Hematopoietic multipotent progenitor cell (in vitro differentiated cells): ENCODE results near the gene CTAGE1. TPM values are rescaled to one million over a fixed set of nuclear protein-coding genes. Genes with fewer than 3 reads are reported as not detected.
"Not testable (repeated sequence)": the region's sequence is repeated elsewhere in the genome, so short reads cannot be mapped to it uniquely, and the experiment has no call there.

Source experiments
- DNase-seq, 3 donors: peaks; one replicate each; pipeline ENCODE4 v3.0.0-alpha.2; 2011 to 2015; ENCODE audit warnings: low read depth in 2 of 3, low spot score in 2 of 3
- total RNA-seq: library from RNA; depleted of rRNA; stranded (reverse); fragments of >200 nt; gene quantifications from one replicate; pipeline ENCODE4 v1.2.3, GENCODE V29; 2012

Gene CTAGE1
- total RNA-seq, 1 donor, result not detected

DNA sequence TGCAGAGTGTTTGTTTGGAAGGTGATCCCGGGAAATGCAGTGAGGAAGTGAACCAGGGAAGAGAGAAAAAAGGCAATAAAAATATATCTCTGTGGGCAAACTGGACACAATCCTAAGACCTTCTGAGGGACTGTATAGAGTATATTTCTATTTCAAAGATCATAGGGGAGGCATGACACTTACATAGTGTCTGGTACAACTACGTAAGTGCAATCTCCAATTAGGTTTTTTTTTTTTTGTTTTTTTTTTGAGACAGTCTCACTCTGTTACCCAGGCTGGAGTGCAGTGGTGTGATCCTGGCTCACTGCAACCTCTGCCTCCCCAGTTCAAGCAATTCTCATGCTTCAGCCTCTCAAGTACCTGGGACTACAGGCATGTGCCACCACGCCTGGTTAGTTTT, 24.6 kb downstream of the CTAGE1 start:
- not testable (repeated sequence) for DNase-seq

DNA sequence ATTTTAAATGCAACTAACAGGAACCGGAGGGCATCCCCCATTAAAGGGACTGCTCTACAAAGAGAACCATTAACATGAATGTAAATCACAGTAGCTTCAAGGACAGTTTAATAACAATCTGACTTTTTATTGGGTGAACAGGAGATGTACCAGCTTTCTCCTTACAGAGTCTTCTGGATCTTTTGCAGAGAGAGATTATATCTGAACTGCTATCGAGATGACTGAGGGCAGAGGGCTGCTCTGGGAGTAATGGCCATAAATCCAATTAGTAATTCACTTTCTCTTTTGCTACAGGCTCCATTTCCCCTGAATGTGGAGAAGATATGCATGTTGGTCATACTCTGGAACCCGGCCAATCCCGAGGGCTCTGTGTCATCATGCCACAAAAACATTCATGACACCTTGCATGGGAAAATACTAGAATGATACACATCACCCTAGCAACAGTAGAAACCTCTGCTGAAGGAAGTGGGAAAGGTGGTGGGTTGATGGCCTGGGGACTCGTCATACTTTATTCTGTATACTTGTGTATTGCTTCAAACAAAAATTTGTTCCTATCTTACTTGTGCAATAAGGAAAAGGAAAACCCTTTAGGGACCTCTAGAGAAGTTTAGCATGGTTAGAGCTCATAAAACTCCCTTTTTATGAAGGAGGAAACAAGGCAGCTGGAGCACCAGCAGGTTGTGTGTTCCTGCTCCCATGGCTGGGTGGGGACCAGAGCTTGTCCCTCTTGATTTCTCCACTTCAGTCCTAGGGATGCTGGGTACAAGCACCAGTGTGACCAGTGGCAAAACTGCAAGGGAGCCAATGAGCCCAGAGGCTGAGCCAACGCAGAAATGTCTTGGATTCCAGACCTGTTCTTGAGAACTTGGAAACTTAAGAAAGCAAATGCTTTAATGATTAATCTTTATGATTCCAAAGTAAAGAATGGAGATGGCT, 26.0 kb downstream of the CTAGE1 start:
- peak in 2 of 3 donors; percentile 1 to 4 for DNase-seq

DNA sequence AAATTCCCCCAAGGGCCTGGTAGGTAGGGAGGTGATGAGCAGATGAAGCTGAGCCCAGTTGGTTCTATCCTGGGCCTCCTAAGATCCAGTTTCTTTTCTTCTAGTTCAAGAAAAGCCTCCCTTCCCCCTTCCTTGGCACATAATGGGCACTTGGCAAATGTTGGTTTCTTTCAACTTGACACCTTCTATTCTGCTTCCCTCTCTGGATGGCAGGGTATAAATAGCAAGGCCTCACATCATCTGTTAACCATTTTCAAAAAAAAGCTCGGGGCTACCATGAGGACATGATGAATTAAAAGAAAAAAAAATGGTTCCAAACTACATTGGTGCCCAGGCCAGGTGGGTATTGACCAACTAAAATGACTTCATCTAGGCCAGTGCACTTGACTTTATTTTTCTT, 29.9 kb downstream of the CTAGE1 start:
- no peak for DNase-seq

DNA sequence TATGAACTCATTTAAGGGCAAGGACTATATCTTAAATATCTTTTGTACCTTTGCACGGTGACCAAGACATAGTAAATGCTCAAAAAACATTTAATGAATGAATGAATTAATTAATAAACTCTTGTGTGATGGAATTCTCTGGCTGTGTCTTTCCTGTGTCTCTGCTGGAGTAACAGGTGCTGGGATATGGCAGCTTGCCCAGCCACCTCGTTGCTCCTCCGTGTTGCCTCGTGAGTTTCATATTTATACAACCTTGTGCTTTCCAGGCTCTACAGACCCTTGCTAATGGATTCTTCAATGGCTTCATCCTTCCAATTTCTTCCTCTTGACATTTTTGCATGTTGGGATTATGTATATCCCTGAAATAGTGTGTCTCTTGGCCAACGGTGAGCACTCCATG, 30.4 kb downstream of the CTAGE1 start:
- DNase-seq, result no peak

DNA sequence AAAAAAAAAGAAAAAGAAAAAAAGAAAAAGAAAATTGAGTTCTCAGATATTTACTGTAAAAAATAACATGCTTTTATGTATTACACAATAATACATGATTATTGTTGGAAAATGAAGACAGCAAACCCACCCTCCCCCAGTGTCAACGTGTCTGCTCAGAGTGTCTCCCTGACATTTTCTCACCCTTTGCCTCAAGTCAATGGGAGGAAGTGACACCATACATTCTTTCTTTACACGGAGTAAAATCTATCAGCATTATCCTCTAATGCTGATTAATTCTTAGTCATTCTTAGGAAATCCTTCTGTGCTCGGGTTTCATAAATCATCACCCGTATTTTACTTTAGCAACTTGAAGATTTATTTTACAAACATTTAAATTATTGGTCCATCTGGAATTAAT, 32.0 kb downstream of the CTAGE1 start:
- DNase-seq, result no peak

DNA sequence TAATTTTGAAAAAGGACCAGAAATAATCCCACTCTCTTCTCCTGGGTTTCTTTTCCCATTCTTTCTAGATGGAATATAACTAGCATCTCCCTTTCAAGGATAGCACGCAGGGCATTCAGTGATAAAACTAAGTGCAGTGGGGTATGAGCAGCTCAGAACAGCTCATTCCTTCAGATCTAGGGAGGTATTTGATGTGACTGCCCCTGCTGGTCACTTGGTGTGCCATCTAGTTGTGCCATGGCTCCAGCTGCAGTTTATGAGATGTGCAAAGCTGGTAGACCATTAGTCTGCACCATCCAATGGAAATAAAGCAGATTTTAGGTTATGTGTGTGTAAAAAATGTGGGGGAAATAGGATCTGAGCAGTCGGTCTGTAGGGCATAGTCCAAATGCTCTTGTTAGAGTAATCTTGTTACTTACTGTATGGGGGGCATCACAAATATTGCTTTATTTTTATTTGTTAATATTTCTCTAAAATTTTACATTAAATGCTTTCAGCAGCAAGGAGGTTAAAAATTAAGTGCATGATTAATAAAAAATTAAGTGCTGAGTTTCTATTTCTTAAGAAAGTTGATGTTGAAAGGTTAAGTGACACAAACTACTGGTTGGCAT, 38.9 kb downstream of the CTAGE1 start:
- peak in 2 of 3 donors; percentile 3 to 4 for DNase-seq

DNA sequence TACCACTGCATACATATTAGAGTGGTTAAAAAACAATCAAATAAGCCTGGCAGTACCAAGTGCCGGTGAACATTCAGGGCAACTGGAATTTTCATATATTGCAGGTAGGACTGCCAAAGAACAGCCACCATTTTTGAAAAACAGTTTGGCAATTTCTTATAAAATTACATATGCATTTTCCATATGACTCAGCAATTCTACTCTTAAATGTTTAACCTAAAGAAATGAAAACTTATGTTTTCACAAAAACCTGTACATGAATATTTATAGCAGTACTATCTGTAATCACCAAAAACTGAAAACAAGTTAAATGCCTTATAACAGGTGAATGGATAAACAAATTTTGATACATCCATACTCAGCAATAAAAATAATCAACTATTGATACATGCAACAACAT, 39.9 kb downstream of the CTAGE1 start:
- no peak for DNase-seq

DNA sequence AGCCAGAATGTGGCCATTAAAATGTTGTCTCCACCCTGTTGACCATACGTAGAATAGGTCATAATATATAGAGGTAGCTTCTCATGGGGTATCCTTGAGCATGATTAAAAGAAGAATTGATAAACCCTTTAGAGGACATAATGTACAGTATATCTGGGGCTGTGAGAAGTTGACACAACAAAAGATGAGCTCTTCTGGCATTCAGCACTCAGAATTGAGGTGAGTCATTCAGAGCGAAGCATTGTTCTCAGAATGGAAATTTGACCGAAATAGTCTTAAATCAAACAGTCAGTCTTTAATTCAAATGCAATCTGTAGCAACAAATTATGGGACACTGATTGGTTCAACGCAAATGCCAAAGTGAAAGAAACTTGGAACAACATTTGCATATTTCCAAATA, 47.3 kb downstream of the CTAGE1 start:
- no peak for DNase-seq

DNA sequence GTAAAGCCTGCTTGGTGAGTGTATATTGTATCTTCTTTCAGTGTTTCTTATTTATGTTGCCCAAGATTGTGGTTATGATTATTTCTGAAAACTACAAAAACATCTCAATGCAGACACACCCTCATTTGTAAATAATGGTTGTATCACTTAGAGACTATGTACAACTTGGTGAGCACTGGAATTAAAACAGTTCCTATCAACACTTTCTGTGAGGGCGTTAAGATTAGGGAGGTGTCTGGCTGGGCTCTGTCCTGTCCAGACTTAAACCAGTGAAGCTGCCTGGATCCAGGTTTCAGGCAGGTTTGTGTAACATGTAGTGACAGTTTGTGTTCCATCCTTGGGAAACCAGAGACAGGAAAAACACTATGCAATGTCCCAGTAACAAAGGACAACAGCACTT, 49.7 kb downstream of the CTAGE1 start:
- DNase-seq, result no peak

DNA sequence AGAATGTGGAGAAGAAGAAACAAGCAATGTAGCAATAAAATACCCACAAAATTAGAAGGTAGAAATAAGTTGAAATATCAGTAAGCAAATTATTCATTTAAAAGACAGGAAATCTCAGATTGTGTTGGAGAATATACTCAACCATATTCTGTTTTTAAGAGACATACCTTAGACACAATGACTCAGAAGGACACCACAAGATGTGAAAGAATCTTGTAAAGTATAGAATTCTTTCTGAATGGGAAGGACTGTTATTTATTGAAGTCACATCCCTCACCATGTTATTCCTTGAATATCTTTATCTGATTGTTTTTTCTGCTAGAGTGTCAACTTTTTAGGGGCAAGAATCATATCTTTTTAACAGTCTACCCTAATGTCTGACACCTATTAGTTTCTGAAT, 50.4 kb downstream of the CTAGE1 start:
- no peak for DNase-seq

DNA sequence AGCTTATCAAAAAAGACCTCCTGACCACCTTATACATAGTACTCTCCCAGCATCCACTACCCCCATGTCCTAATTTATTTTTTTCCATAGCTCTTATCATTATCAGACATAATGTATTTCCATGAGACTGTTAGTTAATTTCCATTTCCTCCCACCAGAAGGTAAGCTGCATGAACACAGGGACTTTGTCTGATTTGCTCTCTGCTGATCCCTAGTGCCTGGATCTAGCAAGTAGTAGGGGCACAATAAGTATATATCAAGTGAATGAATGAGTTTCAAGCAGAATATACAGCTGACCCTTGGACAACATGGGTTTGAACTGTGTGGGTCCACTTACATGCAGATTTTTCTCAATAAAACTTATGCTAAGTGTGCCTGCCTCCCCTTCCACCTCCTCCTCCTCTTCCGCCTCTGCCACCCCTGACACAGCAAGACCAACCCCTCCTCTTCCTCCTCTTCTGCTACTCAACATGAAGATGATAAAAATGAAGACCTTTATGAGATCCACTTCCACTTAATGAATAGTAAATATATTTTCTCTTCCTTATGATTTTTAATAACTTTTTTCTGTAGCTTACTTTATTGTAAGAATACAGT, 53.8 kb downstream of the CTAGE1 start:
- DNase-seq, result no peak

Other genes starting within 250 kb of the CTAGE1 start
- not detected for gene GATA6, start 248.3 kb downstream of the CTAGE1 start, total RNA-seq